ENCODE measurements around the gene IL21R. TPM values are rescaled to one million over a fixed set of nuclear protein-coding genes. Genes with fewer than 3 reads are reported as not detected.

IL21R gene
- total and polyA plus RNA-seq, 2 donors (not counting 3 experiments of a cell fraction or from before 2014, with no cell fraction given): 0.03 TPM; not detected in 1

GRCh38 chr16:27381236-27381635 is 20.7 kb upstream of the IL21R start:
- no peak for TF ChIP-seq MYC (IDR thresholded peaks at IDR 0.05; ENCODE audit: low read depth, low read length)
- TF ChIP-seq GATA2 (IDR thresholded peaks at IDR 0.05; ENCODE audit: insufficient read depth, insufficient read length, low read depth, low read length): no peak
- no peak for TF ChIP-seq FOS (IDR thresholded peaks at IDR 0.05; ENCODE audit: borderline replicate concordance, insufficient read depth, low read length)
- TF ChIP-seq CTCF (IDR thresholded peaks at IDR 0.05; ENCODE audit: extremely low read depth in 1 of 2, insufficient read depth in 1 of 2, low read depth in 1 of 2, low read length in 2 of 2): no peak
- TF ChIP-seq EZH2 (IDR thresholded peaks at IDR 0.05; ENCODE audit: borderline replicate concordance, low read depth, low read length, severe bottlenecking): no peak
- no peak for TF ChIP-seq POLR2AphosphoS5 (IDR thresholded peaks at IDR 0.05; ENCODE audit: insufficient read depth, low read depth, low read length)
- no peak for TF ChIP-seq MAX (IDR thresholded peaks at IDR 0.05; ENCODE audit: insufficient read depth, insufficient read length)
- TF ChIP-seq POLR2A (IDR thresholded peaks at IDR 0.05; ENCODE audit: low read depth, low read length): no peak
- no peak for TF ChIP-seq JUN (IDR thresholded peaks at IDR 0.05; ENCODE audit: borderline replicate concordance, insufficient read depth, insufficient read length, low read depth)
- Histone ChIP-seq H3K9me1 (replicated peaks; ENCODE audit: control insufficient read depth, extremely low read depth, insufficient read depth, low read length) (no peaks in the 10 kb centered on the region), H3K27me3 (ENCODE audit: control insufficient read depth in 2 of 2, insufficient read depth in 2 of 2, low read length in 2 of 2) (no peaks in the 10 kb centered on the region), H3K79me2 (ENCODE audit: control insufficient read depth, insufficient read depth, low read length) (no peaks in the 10 kb centered on the region), H3K9ac (replicated peaks; ENCODE audit: extremely low read depth, insufficient read depth, low read length) (no peak overlapping the region), H3K4me2 (ENCODE audit: insufficient read depth, low read length) (no peak overlapping the region), H3K36me3 (ENCODE audit: control insufficient read depth in 2 of 2, extremely low read depth in 1 of 2, insufficient read depth in 2 of 2, low read length in 2 of 2) (no peaks in the 10 kb centered on the region), H4K20me1 (replicated peaks; ENCODE audit: control insufficient read depth, extremely low read depth, insufficient read depth, low read length) (no peaks in the 10 kb centered on the region), H2AFZ (ENCODE audit: low read depth, low read length) (no peak overlapping the region), H3K4me1 (ENCODE audit: control insufficient read depth, extremely low read depth, insufficient read depth, low read length) (no peaks in the 10 kb centered on the region), H3K27ac (ENCODE audit: insufficient read depth, low read depth, low read length) (no peak overlapping the region), H3K4me3 (replicated peaks in 1 of 3; ENCODE audit: insufficient read depth in 1 of 3, low read depth in 1 of 3, low read length in 3 of 3) (no peak overlapping the region), H3K9me3 (replicated peaks; ENCODE audit: control insufficient read depth, insufficient read depth, low read length) (no peaks in the 10 kb centered on the region)
- FAIRE-seq: no peak
- dilution Hi-C loops (cut with MboI; ENCODE audit: extremely low pct_ligation_motif_present, low sequenced_read_pairs) (no loop called here), intact Hi-C loops (cut with micrococcal nuclease) (no loop called here)
- no peak for DNase-seq (ENCODE audit: low read depth, low spot score)
- BruUV-seq (replicated peaks): no TSS peak
- ChIA-PET POLR2A (no interaction called here), CTCF (interaction anchor here (1.2 kb wide), 1 partner anchor 11 kb away, joined by 3 read pairs; no protein-coding TSS in a partner anchor)
